ENCODE measurements around the gene THAP5.
"Not testable (repeated sequence)": the region's sequence is repeated elsewhere in the genome, so short reads cannot be mapped to it uniquely, and the experiment has no call there.

Gene THAP5

GRCh38 chr7:108589199-108589598 is 19.7 kb upstream of the THAP5 start:
- in situ Hi-C loops (cut with HindIII; ENCODE audit: low pct_ligation_motif_present, low pct_unique_long_range_greater_than_20kb, low sequenced_read_pairs): no loop called here
- DNase-seq: no peak

GRCh38 chr7:108586274-108586710 is 16.8 kb upstream of the THAP5 start:
- in situ Hi-C loops (cut with HindIII; ENCODE audit: low pct_ligation_motif_present, low pct_unique_long_range_greater_than_20kb, low sequenced_read_pairs): no loop called here
- no peak for DNase-seq

GRCh38 chr7:108585843-108586242 is 16.3 kb upstream of the THAP5 start:
- in situ Hi-C loops (cut with HindIII; ENCODE audit: low pct_ligation_motif_present, low pct_unique_long_range_greater_than_20kb, low sequenced_read_pairs): no loop called here
- no peak for DNase-seq

- in situ Hi-C loops (cut with HindIII; ENCODE audit: low pct_ligation_motif_present, low pct_unique_long_range_greater_than_20kb, low sequenced_read_pairs): no loop called here
- no peak for DNase-seq
Observed at GRCh38 chr7:108584211-108584610, 14.7 kb upstream of the THAP5 start.

- in situ Hi-C loops (cut with HindIII; ENCODE audit: low pct_ligation_motif_present, low pct_unique_long_range_greater_than_20kb, low sequenced_read_pairs): no loop called here
- DNase-seq: peak; percentile 43
Observed at GRCh38 chr7:108581655-108582491, 12.4 kb upstream of the THAP5 start.

GRCh38 chr7:108580298-108580697 is 10.8 kb upstream of the THAP5 start:
- in situ Hi-C loops (cut with HindIII; ENCODE audit: low pct_ligation_motif_present, low pct_unique_long_range_greater_than_20kb, low sequenced_read_pairs): no loop called here
- no peak for DNase-seq

GRCh38 chr7:108578937-108579336 is 9.4 kb upstream of the THAP5 start:
- in situ Hi-C loops (cut with HindIII; ENCODE audit: low pct_ligation_motif_present, low pct_unique_long_range_greater_than_20kb, low sequenced_read_pairs): no loop called here
- no peak for DNase-seq

GRCh38 chr7:108576116-108576515 is 6.6 kb upstream of the THAP5 start:
- no peak for DNase-seq

GRCh38 chr7:108575156-108575555 is 5.7 kb upstream of the THAP5 start:
- in situ Hi-C loops (cut with HindIII; ENCODE audit: low pct_ligation_motif_present, low pct_unique_long_range_greater_than_20kb, low sequenced_read_pairs): no loop called here
- no peak for DNase-seq

More at GRCh38 chr7:108576116-108576515, 6.6 kb upstream of the THAP5 start:
- in situ Hi-C loops (cut with HindIII; ENCODE audit: low pct_ligation_motif_present, low pct_unique_long_range_greater_than_20kb, low sequenced_read_pairs): no loop called here

GRCh38 chr7:108572480-108572879 is 3.0 kb upstream of the THAP5 start:
- in situ Hi-C loops (cut with HindIII; ENCODE audit: low pct_ligation_motif_present, low pct_unique_long_range_greater_than_20kb, low sequenced_read_pairs): no loop called here
- no peak for DNase-seq

GRCh38 chr7:108570146-108570755 is 745 bp upstream of the THAP5 start:
- in situ Hi-C loops (cut with HindIII; ENCODE audit: low pct_ligation_motif_present, low pct_unique_long_range_greater_than_20kb, low sequenced_read_pairs): no loop called here
- DNase-seq: peak; percentile 77

GRCh38 chr7:108568801-108569380 is 615 bp downstream of the THAP5 start:
- in situ Hi-C loops (cut with HindIII; ENCODE audit: low pct_ligation_motif_present, low pct_unique_long_range_greater_than_20kb, low sequenced_read_pairs): no loop called here
- DNase-seq: no peak

GRCh38 chr7:108565987-108566386 is 3.5 kb downstream of the THAP5 start:
- in situ Hi-C loops (cut with HindIII; ENCODE audit: low pct_ligation_motif_present, low pct_unique_long_range_greater_than_20kb, low sequenced_read_pairs): no loop called here
- no peak for DNase-seq

- in situ Hi-C loops (cut with HindIII; ENCODE audit: low pct_ligation_motif_present, low pct_unique_long_range_greater_than_20kb, low sequenced_read_pairs): no loop called here
- DNase-seq: no peak
Observed at GRCh38 chr7:108561047-108561619, 8.4 kb downstream of the THAP5 start.

GRCh38 chr7:108559253-108559652 is 10.3 kb downstream of the THAP5 start:
- in situ Hi-C loops (cut with HindIII; ENCODE audit: low pct_ligation_motif_present, low pct_unique_long_range_greater_than_20kb, low sequenced_read_pairs): no loop called here
- no peak for DNase-seq

GRCh38 chr7:108557617-108558016 is 11.9 kb downstream of the THAP5 start:
- DNase-seq: no peak
- in situ Hi-C loops (cut with HindIII; ENCODE audit: low pct_ligation_motif_present, low pct_unique_long_range_greater_than_20kb, low sequenced_read_pairs): no loop called here

- no peak for DNase-seq
- in situ Hi-C loops (cut with HindIII; ENCODE audit: low pct_ligation_motif_present, low pct_unique_long_range_greater_than_20kb, low sequenced_read_pairs): no loop called here
Observed at GRCh38 chr7:108557191-108557590, 12.3 kb downstream of the THAP5 start.

- DNase-seq; in situ Hi-C loops (cut with HindIII; ENCODE audit: low pct_ligation_motif_present, low pct_unique_long_range_greater_than_20kb, low sequenced_read_pairs): not testable (repeated sequence)
Observed at GRCh38 chr7:108556665-108557064, 12.8 kb downstream of the THAP5 start.

- in situ Hi-C loops (cut with HindIII; ENCODE audit: low pct_ligation_motif_present, low pct_unique_long_range_greater_than_20kb, low sequenced_read_pairs); DNase-seq: not testable (repeated sequence)
Observed at GRCh38 chr7:108548141-108548896, 21.2 kb downstream of the THAP5 start.
